ENCODE measurements around the gene ZFP42. TPM values are rescaled to one million over a fixed set of nuclear protein-coding genes. Genes with fewer than 3 reads are reported as not detected.
"Not testable (repeated sequence)": the region's sequence is repeated elsewhere in the genome, so short reads cannot be mapped to it uniquely, and the experiment has no call there.

Gene ZFP42
- total and polyA plus RNA-seq, 9 donors = 0.28 TPM; not detected in 8

DNA sequence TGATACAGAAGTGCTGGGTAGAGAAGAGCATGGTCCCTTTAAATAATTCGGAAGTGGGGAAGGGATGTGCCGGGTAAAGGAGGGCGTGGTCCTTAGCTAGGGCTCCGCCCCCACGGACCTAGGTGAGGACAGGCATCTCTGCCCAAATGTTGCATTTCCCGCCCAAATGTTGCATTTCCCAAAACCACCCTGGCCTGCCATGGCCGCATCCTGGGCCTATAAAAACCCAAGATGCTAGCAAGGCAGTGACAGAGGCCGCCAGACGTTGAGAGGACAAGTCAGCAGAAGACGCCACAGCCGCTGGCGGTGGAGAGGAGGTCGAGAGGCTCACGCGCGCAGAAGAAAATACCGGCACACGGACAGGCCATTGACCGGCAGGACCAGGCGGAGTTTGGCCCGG, 46.1 kb downstream of the ZFP42 start:
- Histone ChIP-seq H3K27me3 (no peaks in the 10 kb centered on the region), H3K27ac (no peak overlapping the region), H3K4me1 (ENCODE audit: insufficient read depth) (no peaks in the 10 kb centered on the region), H3K9me3 (no peaks in the 10 kb centered on the region), H3K4me3 (no peak overlapping the region), H3K36me3 (no peaks in the 10 kb centered on the region)
- intact Hi-C loops (cut with DNase I) = no loop called here
- 83 to 88% (median 86%) methylated on average over 21 of the region's 21 CpGs for WGBS, 3 donors
- TF ChIP-seq POLR2A (IDR thresholded peaks at IDR 0.05) (no peak), EP300 (IDR thresholded peaks at IDR 0.05) (no peak)
- TF ChIP-seq, protein P1, sequence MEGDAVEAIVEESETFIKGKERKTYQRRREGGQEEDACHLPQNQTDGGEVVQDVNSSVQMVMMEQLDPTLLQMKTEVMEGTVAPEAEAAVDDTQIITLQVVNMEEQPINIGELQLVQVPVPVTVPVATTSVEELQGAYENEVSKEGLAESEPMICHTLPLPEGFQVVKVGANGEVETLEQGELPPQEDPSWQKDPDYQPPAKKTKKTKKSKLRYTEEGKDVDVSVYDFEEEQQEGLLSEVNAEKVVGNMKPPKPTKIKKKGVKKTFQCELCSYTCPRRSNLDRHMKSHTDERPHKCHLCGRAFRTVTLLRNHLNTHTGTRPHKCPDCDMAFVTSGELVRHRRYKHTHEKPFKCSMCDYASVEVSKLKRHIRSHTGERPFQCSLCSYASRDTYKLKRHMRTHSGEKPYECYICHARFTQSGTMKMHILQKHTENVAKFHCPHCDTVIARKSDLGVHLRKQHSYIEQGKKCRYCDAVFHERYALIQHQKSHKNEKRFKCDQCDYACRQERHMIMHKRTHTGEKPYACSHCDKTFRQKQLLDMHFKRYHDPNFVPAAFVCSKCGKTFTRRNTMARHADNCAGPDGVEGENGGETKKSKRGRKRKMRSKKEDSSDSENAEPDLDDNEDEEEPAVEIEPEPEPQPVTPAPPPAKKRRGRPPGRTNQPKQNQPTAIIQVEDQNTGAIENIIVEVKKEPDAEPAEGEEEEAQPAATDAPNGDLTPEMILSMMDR (IDR thresholded peaks at IDR 0.05) = no peak
- DNase-seq = no peak

DNA sequence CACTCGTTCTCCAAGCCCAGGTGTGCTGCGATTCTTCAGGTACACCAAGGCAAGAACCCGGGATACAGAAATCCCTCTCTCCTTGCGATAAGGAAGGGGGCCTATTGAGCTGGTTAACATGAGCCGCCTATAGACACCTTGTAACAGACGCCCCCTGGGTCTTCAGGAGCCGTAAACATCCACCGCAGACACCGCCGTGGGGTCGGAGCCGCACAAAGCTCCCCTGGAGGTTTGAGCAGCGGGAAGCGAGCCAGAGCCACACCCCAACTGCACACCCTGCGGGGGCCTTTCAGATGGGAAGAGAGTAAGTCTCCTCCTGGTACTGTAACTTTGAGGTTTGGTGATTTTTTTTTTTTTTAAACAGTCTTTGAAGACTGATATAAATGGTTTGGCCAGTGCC, 46.6 kb downstream of the ZFP42 start:
- H3K27me3 ChIP-seq = no peaks in the 10 kb centered on the region
- WGBS, 3 donors = 69 to 83% (median 77%) methylated on average over 15 of the region's 15 CpGs
- intact Hi-C loops (cut with DNase I) = no loop called here

DNA sequence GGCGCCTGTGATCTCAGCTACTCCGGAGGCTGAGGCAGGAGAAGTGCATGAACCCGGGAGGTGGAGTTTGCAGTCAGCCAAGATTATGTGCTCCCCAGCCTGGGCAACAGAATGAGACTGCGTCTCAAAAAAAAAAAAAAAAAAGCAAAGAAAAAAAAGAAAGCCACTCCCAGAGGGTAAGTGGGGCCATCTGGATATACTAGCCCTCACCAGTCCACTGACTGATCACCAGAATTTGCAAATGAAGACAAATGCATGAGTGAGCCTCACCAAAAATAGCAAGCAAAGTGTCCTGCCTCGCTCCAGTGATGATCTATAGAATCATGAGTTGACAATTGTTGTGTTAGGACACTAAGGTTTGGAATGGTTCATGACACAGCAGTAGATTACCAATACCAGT, 47.6 kb downstream of the ZFP42 start:
- DNase-seq = no peak
- H3K4me1 ChIP-seq (ENCODE audit: insufficient read depth) = no peaks in the 10 kb centered on the region
- intact Hi-C loops (cut with DNase I) = no loop called here
- 91 to 96% (median 95%) methylated on average over 5 of the region's 5 CpGs for WGBS, 3 donors
- H3K4me3 ChIP-seq = no peak overlapping the region
- H3K27ac ChIP-seq = no peak overlapping the region
- H3K36me3 ChIP-seq = no peaks in the 10 kb centered on the region
- H3K9me3 ChIP-seq = no peaks in the 10 kb centered on the region
- H3K27me3 ChIP-seq = no peaks in the 10 kb centered on the region
- TF ChIP-seq POLR2A (IDR thresholded peaks at IDR 0.05) (no peak), EP300 (IDR thresholded peaks at IDR 0.05) (no peak)
- TF ChIP-seq, protein P1 (IDR thresholded peaks at IDR 0.05) = no peak

More for the DNA sequence above, 46.6 kb downstream of the ZFP42 start:
- Histone ChIP-seq H3K27ac (no peak overlapping the region), H3K36me3 (no peaks in the 10 kb centered on the region), H3K4me1 (ENCODE audit: insufficient read depth) (no peaks in the 10 kb centered on the region), H3K4me3 (no peak overlapping the region), H3K9me3 (no peaks in the 10 kb centered on the region)
- no peak for TF ChIP-seq EP300 (IDR thresholded peaks at IDR 0.05)
- TF ChIP-seq, protein P1 (IDR thresholded peaks at IDR 0.05) = no peak
- TF ChIP-seq POLR2A (IDR thresholded peaks at IDR 0.05) = no peak
- no peak for DNase-seq

DNA sequence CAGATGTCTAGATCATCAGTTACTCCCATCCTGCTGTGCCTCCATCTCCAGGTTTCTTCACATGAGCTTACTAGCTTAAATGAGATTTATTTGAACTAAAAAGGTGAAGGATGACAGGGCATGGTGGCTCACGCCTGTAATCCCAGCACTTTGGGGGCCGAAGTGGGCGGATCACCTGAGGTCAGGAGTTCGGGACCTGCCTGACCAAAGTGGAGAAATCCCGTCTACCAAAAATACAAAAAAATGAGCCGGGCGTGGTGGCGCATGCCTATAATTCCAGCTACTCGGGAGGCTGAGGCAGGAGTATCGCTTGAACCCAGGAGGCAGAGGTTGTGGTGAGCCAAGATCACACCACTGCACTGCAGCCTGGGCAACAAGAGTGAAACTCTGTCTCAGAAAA, 49.9 kb downstream of the ZFP42 start:
- H3K27me3 ChIP-seq; intact Hi-C loops (cut with DNase I); H3K27ac ChIP-seq; DNase-seq; H3K4me3 ChIP-seq; H3K36me3 ChIP-seq; H3K4me1 ChIP-seq (ENCODE audit: insufficient read depth); H3K9me3 ChIP-seq: not testable (repeated sequence)
- 92 to 95% (median 93%) methylated on average over 10 of the region's 10 CpGs for WGBS, 3 donors

DNA sequence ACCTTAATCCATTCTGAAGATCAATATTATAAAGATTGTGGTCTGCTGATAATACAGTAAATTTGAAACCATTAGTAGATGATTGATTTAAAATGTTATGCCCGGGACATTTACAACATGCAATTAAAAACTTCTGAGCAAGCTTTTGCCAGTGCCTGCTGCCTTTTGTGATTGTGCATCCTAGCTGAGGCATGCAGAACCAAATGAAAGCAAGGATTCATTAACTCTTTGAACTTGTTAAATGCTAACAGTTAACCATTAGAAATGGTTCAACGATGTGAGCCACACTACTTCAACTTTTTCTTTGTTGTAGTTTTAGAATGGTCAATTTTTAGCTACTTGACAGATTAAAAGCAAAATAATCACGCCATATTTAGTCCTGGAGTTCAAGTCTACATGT, 51.1 kb downstream of the ZFP42 start:
- intact Hi-C loops (cut with DNase I) = no loop called here
- TF ChIP-seq POLR2A (IDR thresholded peaks at IDR 0.05) (no peak), EP300 (IDR thresholded peaks at IDR 0.05) (no peak)
- TF ChIP-seq, protein P1 (IDR thresholded peaks at IDR 0.05) = no peak

More for the DNA sequence above, 51.1 kb downstream of the ZFP42 start:
- Histone ChIP-seq H3K4me3 (no peak overlapping the region), H3K27me3 (no peaks in the 10 kb centered on the region), H3K27ac (no peak overlapping the region), H3K36me3 (no peaks in the 10 kb centered on the region), H3K4me1 (ENCODE audit: insufficient read depth) (no peaks in the 10 kb centered on the region), H3K9me3 (no peaks in the 10 kb centered on the region)
- no peak for DNase-seq
- 60 to 66% (median 62%) methylated on average over 3 of the region's 3 CpGs for WGBS, 3 donors
